ENCODE data around the gene URB2. TPM values are rescaled to one million over a fixed set of nuclear protein-coding genes. Genes with fewer than 3 reads are reported as not detected.
"Not testable (repeated sequence)": the region's sequence is repeated elsewhere in the genome, so short reads cannot be mapped to it uniquely, and the experiment has no call there.

The URB2 gene
- total RNA-seq, 5 donors from 2014 or later (not counting 1 experiment from before 2014, with no cell fraction given): 8.5 to 13.7 (median 12.7) TPM

DNA sequence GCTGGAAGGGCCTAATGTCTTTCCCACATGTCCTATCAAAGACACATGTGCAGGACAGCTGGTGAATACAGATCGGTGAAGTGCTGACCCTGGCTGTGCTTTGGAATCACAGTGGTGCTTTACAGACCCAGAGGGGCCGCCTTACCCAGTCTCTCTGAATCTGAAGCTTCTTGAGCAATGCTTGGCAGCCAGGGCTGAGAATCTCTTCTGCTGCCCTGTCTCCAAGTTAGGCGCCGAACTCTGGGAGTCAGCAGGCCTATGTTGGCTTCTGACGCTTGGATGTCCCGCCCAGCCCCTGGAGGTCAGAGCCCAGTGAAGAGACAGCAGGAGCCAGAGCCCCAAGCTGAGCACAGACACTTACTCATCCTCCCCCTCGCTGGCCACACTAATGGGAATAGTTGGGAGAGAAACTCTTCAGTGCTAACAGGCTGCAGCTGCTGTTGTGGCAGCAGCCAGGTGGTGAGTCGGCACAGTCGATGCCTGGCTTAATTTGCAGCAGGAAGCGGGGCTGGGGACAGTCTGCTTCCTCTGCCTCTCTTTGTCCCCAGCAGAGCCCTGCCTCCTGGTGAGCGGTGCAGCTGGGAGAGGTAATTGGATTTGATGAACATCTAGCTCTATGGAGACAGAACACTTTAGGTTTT is 68.1 kb downstream of the URB2 start:
- Histone ChIP-seq H3K4me3 (ENCODE audit: control insufficient read depth in 1 of 2, extremely low read depth in 1 of 2, low read length in 1 of 2) (no peak overlapping the region), H3K27ac (ENCODE audit: low read length) (no peak overlapping the region), H3K36me3 (ENCODE audit: control insufficient read depth in 2 of 2, extremely low read depth in 1 of 2, insufficient read depth in 1 of 2, low read length in 1 of 2) (no peaks in the 10 kb centered on the region), H3K9me3 (no peaks in the 10 kb centered on the region), H3K27me3 (replicated peaks in 1 of 2; ENCODE audit: control insufficient read depth in 2 of 2, extremely low read depth in 1 of 2, insufficient read depth in 2 of 2, low read length in 1 of 2) (peaks cover 0 to 15% of the 10 kb centered on the region in 2 experiments), H3K4me1 (ENCODE audit: control insufficient read depth in 1 of 2, extremely low read depth in 1 of 2, insufficient read depth in 2 of 2, low read length in 2 of 2) (peaks cover 11 to 13% of the 10 kb centered on the region in 2 experiments)
- H3K27ac Mint-ChIP-seq: no peak overlapping the region
- no peak for DNase-seq
- CTCF ChIA-PET: no interaction called here
- POLR2A ChIA-PET: no interaction called here
- H3K9me3 Mint-ChIP-seq: no peaks in the 10 kb centered on the region
- H3K36me3 Mint-ChIP-seq: no peaks in the 10 kb centered on the region
- ATAC-seq (replicated peaks in 1 of 4): no peak
- no peak overlapping the region for H3K4me3 Mint-ChIP-seq
- H3K4me1 Mint-ChIP-seq: peaks cover 12 to 26% (median 13%) of the 10 kb centered on the region in 3 donors
- peaks cover 0 to 16% of the 10 kb centered on the region in 2 donors for H3K27me3 Mint-ChIP-seq
- WGBS (ENCODE audit: insufficient coverage): 74% methylated on average over 7 of the region's 11 CpGs

DNA sequence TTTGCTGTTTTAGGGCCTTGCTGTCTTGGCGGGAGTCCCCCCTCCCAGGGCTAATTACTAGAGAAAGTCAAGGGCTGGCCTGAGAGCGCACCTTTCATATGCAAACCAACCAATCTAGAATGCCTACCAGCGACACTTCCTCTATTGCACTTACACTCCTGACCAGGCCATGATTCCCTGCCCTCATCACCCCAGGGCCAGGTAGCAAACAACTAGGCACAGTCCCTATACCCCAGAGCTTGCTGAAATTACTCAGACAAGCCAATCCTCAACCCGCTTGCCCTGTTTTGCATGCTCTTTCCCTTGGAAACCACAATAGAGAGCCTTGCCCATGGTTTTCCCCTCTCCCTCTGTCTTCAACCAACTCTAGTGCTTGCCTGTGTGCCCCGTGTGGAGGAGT is 70.3 kb downstream of the URB2 start:
- DNase-seq (no peak), ATAC-seq (replicated peaks in 1 of 4) (no peak)
- Mint-ChIP-seq H3K9me3 (no peaks in the 10 kb centered on the region), H3K4me1 (peaks cover 8 to 20% (median 12%) of the 10 kb centered on the region in 3 donors), H3K36me3 (no peaks in the 10 kb centered on the region), H3K4me3 (no peak overlapping the region), H3K27me3 (peaks cover 0 to 10% of the 10 kb centered on the region in 2 donors), H3K27ac (no peak overlapping the region)
- 94% methylated on average over 3 of the region's 5 CpGs for WGBS (ENCODE audit: insufficient coverage)
- peaks cover 9 to 13% of the 10 kb centered on the region in 2 experiments for H3K4me1 ChIP-seq (ENCODE audit: control insufficient read depth in 1 of 2, extremely low read depth in 1 of 2, insufficient read depth in 2 of 2, low read length in 2 of 2)
- H3K9me3 ChIP-seq: no peaks in the 10 kb centered on the region
- POLR2A ChIA-PET: no interaction called here
- peaks cover 0 to 13% of the 10 kb centered on the region in 2 experiments for H3K27me3 ChIP-seq (replicated peaks in 1 of 2; ENCODE audit: control insufficient read depth in 2 of 2, extremely low read depth in 1 of 2, insufficient read depth in 2 of 2, low read length in 1 of 2)
- H3K36me3 ChIP-seq (ENCODE audit: control insufficient read depth in 2 of 2, extremely low read depth in 1 of 2, insufficient read depth in 1 of 2, low read length in 1 of 2): no peaks in the 10 kb centered on the region
- CTCF ChIA-PET: no interaction called here
- H3K4me3 ChIP-seq (ENCODE audit: control insufficient read depth in 1 of 2, extremely low read depth in 1 of 2, low read length in 1 of 2): no peak overlapping the region
- H3K27ac ChIP-seq (ENCODE audit: low read length): no peak overlapping the region

DNA sequence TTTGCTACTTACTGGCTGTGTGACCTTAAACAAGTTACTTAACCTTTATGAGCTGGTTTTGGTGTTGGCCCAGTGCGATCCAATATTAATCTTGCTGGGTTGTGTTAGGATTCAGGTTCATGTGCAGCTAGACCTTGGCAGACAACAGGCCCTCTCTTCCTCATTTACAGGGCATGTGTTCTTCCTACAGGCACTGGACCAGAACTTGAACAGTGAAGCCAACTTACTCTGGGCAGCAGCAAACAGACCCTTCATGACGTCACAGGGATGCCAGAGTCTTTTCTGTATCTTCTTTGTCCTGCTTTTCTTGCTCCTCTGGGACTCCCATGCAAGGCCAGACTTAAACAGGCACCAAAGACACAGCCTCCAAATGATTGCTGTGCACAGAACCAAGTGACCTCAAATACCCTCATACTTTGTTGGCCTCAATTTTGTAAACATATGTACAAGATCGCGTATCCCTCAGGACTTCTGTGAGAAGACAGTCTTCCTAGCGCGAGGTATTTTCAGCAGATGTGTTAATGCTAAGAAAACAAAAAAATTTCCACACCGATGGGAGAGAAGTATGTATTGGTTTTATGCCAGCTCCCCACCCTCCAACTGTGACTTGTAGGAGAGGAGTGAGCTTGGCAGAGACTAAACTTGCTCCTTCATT is 73.7 kb downstream of the URB2 start:
- H3K36me3 Mint-ChIP-seq: no peaks in the 10 kb centered on the region
- Histone ChIP-seq H3K36me3 (ENCODE audit: control insufficient read depth in 2 of 2, extremely low read depth in 1 of 2, insufficient read depth in 1 of 2, low read length in 1 of 2) (no peaks in the 10 kb centered on the region), H3K27me3 (replicated peaks in 1 of 2; ENCODE audit: control insufficient read depth in 2 of 2, extremely low read depth in 1 of 2, insufficient read depth in 2 of 2, low read length in 1 of 2) (peaks cover 0 to 5% of the 10 kb centered on the region in 2 experiments), H3K9me3 (no peaks in the 10 kb centered on the region), H3K27ac (ENCODE audit: low read length) (no peak overlapping the region), H3K4me1 (ENCODE audit: control insufficient read depth in 1 of 2, extremely low read depth in 1 of 2, insufficient read depth in 2 of 2, low read length in 2 of 2) (no peaks in the 10 kb centered on the region), H3K4me3 (ENCODE audit: control insufficient read depth in 1 of 2, extremely low read depth in 1 of 2, low read length in 1 of 2) (no peak overlapping the region)
- POLR2A ChIA-PET: no interaction called here
- ATAC-seq (replicated peaks in 1 of 4) (no peak), DNase-seq (no peak)
- H3K27ac Mint-ChIP-seq: no peak overlapping the region
- no peaks in the 10 kb centered on the region for H3K9me3 Mint-ChIP-seq
- CTCF ChIA-PET: no interaction called here
- no peaks in the 10 kb centered on the region for H3K4me1 Mint-ChIP-seq
- H3K4me3 Mint-ChIP-seq: no peak overlapping the region
- H3K27me3 Mint-ChIP-seq: peaks cover 0 to 12% of the 10 kb centered on the region in 2 donors
- WGBS (ENCODE audit: insufficient coverage): 79% methylated on average over 5 of the region's 7 CpGs

DNA sequence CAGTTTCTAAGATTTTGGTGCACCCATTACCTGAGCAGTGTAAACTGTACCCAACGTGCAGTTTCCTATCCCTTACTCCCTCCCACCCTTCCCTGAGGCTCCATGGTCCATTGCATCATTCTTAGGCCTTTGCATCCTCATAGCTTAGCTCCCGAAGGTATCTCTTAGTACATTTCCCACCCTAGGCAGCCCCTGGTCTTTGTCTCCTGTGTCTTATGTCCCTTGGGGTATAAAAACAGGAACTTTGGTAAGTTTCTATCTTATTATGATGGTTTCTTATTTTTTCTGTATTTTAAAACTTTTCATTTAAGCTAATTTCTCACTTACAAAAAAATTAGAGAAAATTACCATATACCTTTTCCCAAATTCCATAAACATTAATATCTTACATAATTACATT is 78.1 kb downstream of the URB2 start:
- H3K4me3 Mint-ChIP-seq: no peak overlapping the region
- no peaks in the 10 kb centered on the region for H3K36me3 Mint-ChIP-seq
- POLR2A ChIA-PET: no interaction called here
- H3K9me3 ChIP-seq: no peaks in the 10 kb centered on the region
- ATAC-seq (replicated peaks in 1 of 4) (no peak), DNase-seq (no peak)
- no peaks in the 10 kb centered on the region for H3K4me1 ChIP-seq (ENCODE audit: control insufficient read depth in 1 of 2, extremely low read depth in 1 of 2, insufficient read depth in 2 of 2, low read length in 2 of 2)
- no peaks in the 10 kb centered on the region for H3K4me1 Mint-ChIP-seq
- H3K27me3 ChIP-seq (replicated peaks in 1 of 2; ENCODE audit: control insufficient read depth in 2 of 2, extremely low read depth in 1 of 2, insufficient read depth in 2 of 2, low read length in 1 of 2): peaks cover 0 to 3% of the 10 kb centered on the region in 2 experiments
- no peak overlapping the region for H3K27ac Mint-ChIP-seq
- H3K27ac ChIP-seq (ENCODE audit: low read length): no peak overlapping the region
- H3K36me3 ChIP-seq (ENCODE audit: control insufficient read depth in 2 of 2, extremely low read depth in 1 of 2, insufficient read depth in 1 of 2, low read length in 1 of 2): no peaks in the 10 kb centered on the region
- H3K27me3 Mint-ChIP-seq: peaks cover 0 to 22% of the 10 kb centered on the region in 2 donors
- H3K4me3 ChIP-seq (ENCODE audit: control insufficient read depth in 1 of 2, extremely low read depth in 1 of 2, low read length in 1 of 2): no peak overlapping the region
- CTCF ChIA-PET: no interaction called here
- no CpG with 5 or more reads among the region's 2 CpGs for WGBS (ENCODE audit: insufficient coverage)
- peaks cover 0 to 13% (median 9%) of the 10 kb centered on the region in 3 donors for H3K9me3 Mint-ChIP-seq

DNA sequence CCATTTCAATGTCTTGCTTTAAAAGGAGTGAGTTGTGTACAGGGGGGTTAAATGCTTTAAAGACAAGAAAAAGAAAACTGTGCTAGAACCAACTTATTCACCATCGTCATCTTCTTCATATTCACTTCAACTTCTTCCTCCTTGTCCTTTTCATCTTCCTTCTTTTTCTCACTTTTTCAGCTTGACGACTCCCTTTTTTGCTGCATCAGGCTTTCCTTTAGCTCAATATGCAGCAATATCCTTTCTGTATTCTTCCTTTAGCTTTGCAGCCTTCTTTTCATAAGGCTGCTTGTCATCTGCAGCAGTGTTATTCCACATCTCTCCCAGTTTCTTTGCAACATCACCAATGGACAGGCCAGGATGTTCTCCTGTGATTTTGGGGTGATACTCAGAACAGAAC is 79.1 kb downstream of the URB2 start:
- DNase-seq; H3K27ac Mint-ChIP-seq; H3K4me3 Mint-ChIP-seq; H3K4me3 ChIP-seq (ENCODE audit: control insufficient read depth in 1 of 2, extremely low read depth in 1 of 2, low read length in 1 of 2); POLR2A ChIA-PET; H3K27me3 ChIP-seq (replicated peaks in 1 of 2; ENCODE audit: control insufficient read depth in 2 of 2, extremely low read depth in 1 of 2, insufficient read depth in 2 of 2, low read length in 1 of 2); H3K36me3 Mint-ChIP-seq; H3K27ac ChIP-seq (ENCODE audit: low read length); H3K4me1 ChIP-seq (ENCODE audit: control insufficient read depth in 1 of 2, extremely low read depth in 1 of 2, insufficient read depth in 2 of 2, low read length in 2 of 2); H3K4me1 Mint-ChIP-seq; H3K9me3 ChIP-seq; ATAC-seq (replicated peaks in 1 of 4); H3K36me3 ChIP-seq (ENCODE audit: control insufficient read depth in 2 of 2, extremely low read depth in 1 of 2, insufficient read depth in 1 of 2, low read length in 1 of 2): not testable (repeated sequence)
- peaks cover 0 to 13% (median 9%) of the 10 kb centered on the region in 3 donors for H3K9me3 Mint-ChIP-seq
- 76% methylated on average over 2 of the region's 2 CpGs for WGBS (ENCODE audit: insufficient coverage)
- CTCF ChIA-PET: interaction anchor here in 1 of 2 donors (0.6 kb wide), 1 partner anchor 34 kb away, joined by 6 read pairs; no protein-coding TSS in a partner anchor
- peaks cover 3 to 24% of the 10 kb centered on the region in 2 donors for H3K27me3 Mint-ChIP-seq

DNA sequence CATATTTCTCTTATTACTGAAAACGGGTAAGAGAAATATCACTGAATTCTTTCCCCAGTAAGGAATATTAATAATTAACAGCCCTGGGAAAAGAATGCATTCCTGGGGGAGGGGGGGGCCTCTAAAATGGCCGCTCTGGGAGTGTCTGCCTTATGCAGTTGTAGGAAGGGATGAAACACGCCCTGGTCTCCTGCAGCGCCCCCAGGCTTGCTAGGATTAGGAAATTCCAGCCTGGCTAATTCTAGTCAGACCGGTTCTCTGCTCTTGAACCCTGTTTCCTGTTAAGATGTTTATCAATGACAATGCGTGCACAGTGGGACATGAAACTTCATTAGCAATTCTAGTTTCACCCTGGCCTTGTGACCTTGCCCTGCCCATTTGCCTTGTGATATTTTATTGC is 81.1 kb downstream of the URB2 start:
- H3K27ac ChIP-seq (ENCODE audit: low read length); DNase-seq; H3K4me3 ChIP-seq (ENCODE audit: control insufficient read depth in 1 of 2, extremely low read depth in 1 of 2, low read length in 1 of 2); H3K4me3 Mint-ChIP-seq; H3K27me3 ChIP-seq (replicated peaks in 1 of 2; ENCODE audit: control insufficient read depth in 2 of 2, extremely low read depth in 1 of 2, insufficient read depth in 2 of 2, low read length in 1 of 2); ATAC-seq (replicated peaks in 1 of 4); H3K4me1 Mint-ChIP-seq; CTCF ChIA-PET; H3K36me3 Mint-ChIP-seq; H3K9me3 ChIP-seq; H3K36me3 ChIP-seq (ENCODE audit: control insufficient read depth in 2 of 2, extremely low read depth in 1 of 2, insufficient read depth in 1 of 2, low read length in 1 of 2); H3K4me1 ChIP-seq (ENCODE audit: control insufficient read depth in 1 of 2, extremely low read depth in 1 of 2, insufficient read depth in 2 of 2, low read length in 2 of 2); POLR2A ChIA-PET; H3K27ac Mint-ChIP-seq: not testable (repeated sequence)
- Mint-ChIP-seq H3K9me3 (peaks cover 0 to 13% (median 9%) of the 10 kb centered on the region in 3 donors), H3K27me3 (peaks cover 3 to 24% of the 10 kb centered on the region in 2 donors)
- WGBS (ENCODE audit: insufficient coverage): 93% methylated on average over 3 of the region's 6 CpGs
